T-helper 2 cell (primary cell): ENCODE measurements around the gene CCDC74A.
"Not testable (repeated sequence)": the region's sequence is repeated elsewhere in the genome, so short reads cannot be mapped to it uniquely, and the experiment has no call there.

Experiments used
- DNase-seq, 5 experiments: peaks; one replicate each; pipeline versions ENCODE4 v3.0.0 to v3.0.0-alpha.2; 2012 to 2022

Gene CCDC74A

GRCh38 chr2:131529864-131530445, 2.3 kb downstream of the CCDC74A start:
- DNase-seq, result not testable (repeated sequence)

GRCh38 chr2:131530626-131531344, 3.1 kb downstream of the CCDC74A start:
- not testable (repeated sequence) for DNase-seq

- not testable (repeated sequence) for DNase-seq
Measured at GRCh38 chr2:131531547-131532185, 4.0 kb downstream of the CCDC74A start.

- DNase-seq, result not testable (repeated sequence)
Measured at GRCh38 chr2:131532723-131533608, 5.3 kb downstream of the CCDC74A start.

- DNase-seq, result not testable (repeated sequence)
Measured at GRCh38 chr2:131533609-131534316, 6.1 kb downstream of the CCDC74A start.

DNA sequence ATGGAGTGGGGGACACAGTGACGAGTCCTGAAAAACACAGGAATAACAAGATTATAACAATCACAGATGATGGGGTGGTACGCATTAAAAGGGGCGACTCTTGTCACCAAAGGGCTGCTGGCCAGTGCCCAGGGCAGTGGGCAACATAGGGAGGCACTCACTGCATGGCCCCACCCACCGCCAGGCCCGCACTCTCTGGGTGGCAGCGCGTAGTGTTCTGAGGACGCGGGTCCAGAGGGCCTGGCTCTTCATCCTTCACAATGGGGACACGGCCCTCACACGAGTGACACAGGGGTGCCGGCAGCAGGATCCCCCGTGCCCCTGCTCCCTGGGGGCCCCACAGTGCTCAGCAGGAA, 6.6 kb downstream of the CCDC74A start:
- DNase-seq, result not testable (repeated sequence)

GRCh38 chr2:131534965-131535364, 7.3 kb downstream of the CCDC74A start:
- DNase-seq, result not testable (repeated sequence)

- DNase-seq, result no peak
Measured at GRCh38 chr2:131535526-131535925, 7.8 kb downstream of the CCDC74A start.

DNA sequence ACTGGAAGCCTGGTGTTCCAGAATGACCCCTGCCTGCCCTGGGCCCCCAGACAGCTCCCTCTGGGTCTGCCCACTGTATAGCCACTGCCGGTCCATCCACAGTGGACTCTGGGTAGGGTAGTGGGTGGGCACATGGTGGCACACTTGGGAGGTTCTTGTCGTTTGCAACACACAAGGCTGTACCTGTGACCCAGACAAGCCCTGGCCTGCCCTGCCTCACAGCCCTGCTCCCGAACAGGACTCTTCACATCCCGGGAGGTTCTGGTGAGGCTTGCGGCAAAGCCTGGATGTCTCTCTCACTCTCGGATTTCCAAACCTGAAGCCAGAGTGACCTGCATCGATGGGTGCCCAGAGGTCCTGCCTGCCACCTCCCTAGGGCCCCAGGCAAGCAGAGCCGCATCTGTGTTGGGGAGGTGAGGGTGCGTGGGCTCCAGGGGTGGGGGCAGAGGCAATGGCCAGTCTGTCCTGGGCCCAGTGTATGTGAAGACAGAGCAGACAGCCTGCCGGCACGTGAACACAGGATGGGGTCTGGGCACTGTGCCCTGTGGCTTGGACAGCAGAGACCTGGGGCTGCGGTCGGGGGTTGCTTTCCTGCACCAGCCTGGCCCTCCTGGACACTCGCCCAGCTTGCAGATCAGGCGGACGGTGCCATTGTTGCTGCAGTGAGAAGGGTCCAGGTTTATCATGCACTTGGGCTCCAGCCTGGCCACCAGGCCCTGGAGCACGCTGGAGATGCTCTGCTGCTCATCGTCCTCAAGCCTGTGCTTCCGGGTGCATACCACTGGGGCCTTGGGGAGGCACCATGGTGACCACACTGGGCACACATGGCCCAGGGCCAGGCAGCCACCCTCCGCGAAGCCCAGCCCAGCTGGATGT, 8.5 kb downstream of the CCDC74A start:
- DNase-seq, result not testable (repeated sequence)

- DNase-seq, result not testable (repeated sequence)
Measured at GRCh38 chr2:131536841-131537240, 9.2 kb downstream of the CCDC74A start.

DNA sequence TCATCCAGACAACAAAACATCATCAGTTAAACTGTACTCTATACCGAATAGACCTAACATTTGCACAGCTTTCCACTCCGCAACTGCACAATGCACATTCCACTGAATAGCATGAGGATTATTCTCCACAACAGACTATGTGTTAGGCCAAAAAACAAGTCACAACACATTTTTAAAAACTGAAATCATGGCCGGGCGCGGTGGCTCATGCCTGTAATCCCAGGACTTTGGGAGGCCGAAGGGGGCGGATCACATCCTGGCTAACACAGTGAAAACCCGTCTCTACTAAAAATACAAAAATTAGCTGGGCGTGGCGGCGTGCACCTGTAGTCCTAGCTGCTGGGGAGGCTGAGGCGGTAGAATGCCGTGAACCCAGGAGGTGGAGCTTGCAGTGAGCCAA, 11.2 kb downstream of the CCDC74A start:
- not testable (repeated sequence) for DNase-seq

DNA sequence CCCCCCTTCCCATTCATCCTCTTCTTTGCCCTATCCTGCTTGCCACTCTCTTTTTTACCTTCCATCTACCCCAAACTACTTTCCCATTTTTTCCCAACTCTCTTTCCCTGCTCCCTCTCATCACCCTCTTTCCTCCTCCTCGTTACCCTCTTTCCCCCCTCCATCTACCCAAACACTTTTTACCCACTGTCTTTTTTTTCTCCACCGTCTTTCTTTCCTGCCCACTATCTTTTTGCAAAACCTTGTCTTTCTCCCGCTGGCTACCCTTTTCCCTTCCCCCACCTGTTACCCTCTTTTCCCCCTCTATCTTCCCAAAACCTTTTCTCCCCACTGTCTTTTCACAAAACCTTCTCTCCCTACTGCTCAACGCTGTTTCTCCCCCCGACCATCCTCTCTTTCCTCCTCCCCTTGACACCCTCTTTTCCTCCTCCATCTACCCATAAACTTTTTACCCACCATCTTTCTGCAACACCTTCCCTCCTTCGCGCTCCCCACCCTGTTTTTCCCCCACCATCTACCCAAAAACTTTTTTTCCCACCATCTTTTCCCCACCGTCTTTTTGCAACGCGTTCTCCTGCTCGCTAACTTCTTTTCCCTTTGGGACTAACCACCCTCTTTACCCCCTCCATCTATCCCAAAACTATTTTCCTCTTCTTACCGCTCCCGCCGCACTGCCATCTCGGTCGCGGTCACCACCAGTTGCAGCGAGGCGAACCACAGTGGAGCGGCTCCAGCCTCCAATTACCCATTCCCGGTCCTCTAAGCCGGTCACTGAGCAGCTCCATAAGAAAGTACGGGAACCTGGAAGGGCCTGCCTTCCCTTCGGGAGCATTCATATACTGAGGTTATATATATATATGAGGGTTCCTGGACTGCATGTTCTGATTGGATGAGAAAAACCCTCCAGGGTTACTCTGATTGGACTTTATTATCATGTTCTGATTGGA, 15.0 kb downstream of the CCDC74A start:
- DNase-seq, result no peak

GRCh38 chr2:131543385-131543891, 15.8 kb downstream of the CCDC74A start:
- DNase-seq, result no peak

DNA sequence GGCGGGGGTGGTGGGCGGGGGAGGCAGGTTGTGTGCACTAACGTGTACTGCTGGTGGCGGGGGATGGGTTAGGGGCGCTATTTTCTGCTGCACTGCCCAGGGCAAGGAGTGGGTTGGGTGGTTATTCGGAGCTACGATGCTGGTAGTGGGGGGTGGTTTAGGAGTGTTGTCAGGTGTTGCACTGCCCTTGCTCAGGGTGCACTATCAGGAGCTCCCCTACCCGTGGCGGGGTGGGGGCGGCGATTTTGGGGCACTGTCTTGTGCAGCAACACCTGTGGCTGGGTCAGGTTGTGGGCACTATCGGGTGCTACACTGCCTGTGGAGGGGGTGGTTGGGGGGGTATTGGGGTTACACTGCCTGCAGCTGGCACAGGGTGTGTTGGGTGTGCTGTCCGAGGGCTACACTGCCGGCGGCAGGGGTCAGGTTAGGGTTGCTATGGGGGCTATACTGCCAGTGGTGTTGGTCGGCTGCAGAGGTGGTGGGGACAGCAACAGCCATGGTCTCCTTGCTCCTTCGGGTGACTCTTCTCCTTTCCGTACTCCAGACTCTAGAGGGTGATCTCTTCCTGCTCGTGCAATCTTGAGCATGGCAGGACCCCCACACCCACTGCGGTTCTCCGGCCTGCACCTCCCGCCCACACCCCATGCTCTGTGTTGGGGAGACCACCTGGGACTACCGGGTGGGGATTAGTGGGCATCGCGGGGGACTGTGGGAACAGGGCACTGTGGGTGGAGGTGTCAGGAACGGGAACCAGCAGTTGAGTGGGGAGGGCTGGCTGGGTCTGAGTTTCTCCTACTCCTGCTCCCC, 16.5 kb downstream of the CCDC74A start:
- not testable (repeated sequence) for DNase-seq

- not testable (repeated sequence) for DNase-seq
Measured at GRCh38 chr2:131544813-131545165, 17.1 kb downstream of the CCDC74A start.

GRCh38 chr2:131552871-131553270, 25.2 kb downstream of the CCDC74A start:
- DNase-seq, result no peak

DNA sequence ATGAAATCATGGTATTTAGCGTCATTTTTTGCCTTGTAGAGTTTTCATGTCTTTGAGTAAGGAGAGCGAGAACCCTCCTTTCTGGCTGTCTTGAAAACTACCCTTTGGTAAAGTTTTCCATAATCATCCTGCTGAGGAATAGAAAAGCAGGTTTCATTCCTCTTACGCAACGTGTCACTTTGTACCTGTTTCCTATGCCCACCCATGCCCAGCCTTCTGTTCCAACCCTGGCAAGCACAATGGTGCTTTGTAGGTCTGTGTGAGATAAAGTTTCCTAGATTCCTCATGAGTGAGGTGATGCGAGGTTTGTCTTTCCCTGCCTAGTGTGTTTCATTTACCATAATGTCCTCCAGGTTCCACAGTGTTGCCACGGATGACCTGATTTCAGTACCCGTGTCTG, 29.3 kb downstream of the CCDC74A start:
- no peak for DNase-seq

GRCh38 chr2:131557558-131558321, 30.1 kb downstream of the CCDC74A start:
- DNase-seq, result no peak
